Stimulated activated CD4-positive, alpha-beta T cell treated with anti-CD3 and anti-CD28 coated beads, Interleukin-4, amount 100 ng/mL, for 1 hour (primary cell): Measurements from ENCODE around the gene ACAP3.

Experiments used
- DNase-seq: peaks from one replicate; pipeline ENCODE4 v3.0.0-alpha.2; 2020

ACAP3 gene

DNA sequence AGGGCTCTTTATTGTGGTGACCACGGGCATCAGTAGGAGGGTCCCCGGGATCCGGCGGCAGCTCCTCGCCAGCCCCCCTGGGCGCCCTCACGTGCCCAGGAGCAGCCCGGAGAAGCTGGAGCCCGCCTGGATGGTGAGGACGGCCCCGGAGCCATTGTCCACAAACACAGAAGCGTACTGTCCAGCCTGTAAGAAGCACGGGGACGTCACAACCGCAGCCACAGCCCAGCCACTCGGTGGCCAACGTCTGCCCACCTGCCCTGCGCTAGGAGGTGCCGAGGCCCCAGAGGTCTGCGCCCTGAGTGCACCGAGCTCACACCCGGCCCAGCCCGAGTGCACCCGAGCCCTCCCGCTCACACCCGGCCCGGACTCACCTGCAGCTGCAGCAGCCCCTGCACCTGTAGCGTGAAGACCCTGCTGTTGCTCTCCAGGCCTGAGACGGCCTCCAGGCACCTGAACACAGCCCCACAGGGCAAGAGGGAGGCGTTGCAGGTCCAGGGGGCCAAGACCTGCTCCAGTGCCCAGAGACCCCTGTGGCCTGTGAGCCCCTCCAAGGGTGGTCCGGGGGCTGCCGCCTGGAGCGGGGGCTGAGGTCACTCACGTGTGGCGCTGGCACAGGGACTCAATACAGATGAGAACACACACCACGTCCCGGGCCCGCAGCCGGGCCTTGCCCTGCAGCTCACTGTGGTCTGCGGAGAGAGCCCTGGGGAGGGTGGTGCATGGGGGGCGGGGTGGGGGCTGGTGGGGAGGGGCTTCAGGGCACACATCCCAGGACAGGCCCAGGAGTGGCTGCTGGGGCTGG is 65.1 kb downstream of the ACAP3 start:
- DNase-seq, result no peak
